H1 (cell line): ENCODE measurements around the gene MLN. TPM values are rescaled to one million over a fixed set of nuclear protein-coding genes. Genes with fewer than 3 reads are reported as not detected.

Experiments used
- CTCF ChIA-PET: fragments of 300-600 bp; sonication (Branson Sonifier 250); formaldehyde crosslinking; loops from one replicate; lab custom pipeline; 2021; ENCODE audit not compliant: partially characterized antibody; lab: Charles Lee
- POLR2A ChIA-PET: fragments of 300-600 bp; sonication (Branson Sonifier 250); formaldehyde crosslinking; loops from one replicate; lab custom pipeline; 2021; ENCODE audit warnings: inconsistent platforms; ENCODE audit not compliant: partially characterized antibody; lab: Charles Lee
- DNase-seq, 2 experiments: peaks; one replicate each; pipeline versions ENCODE4 v3.0.0 to v3.0.0-alpha.2; 2010 to 2022; ENCODE audit warnings: low spot score in 2 of 2, low read depth in 1 of 2, mixed read lengths in 1 of 2
- FAIRE-seq: peaks from 2 replicates; lab custom pipeline; 2011; peaks lifted over from hg19 to GRCh38; lab: Jason Lieb, UNC
- H2AFZ ChIP-seq: 2 replicates; pipeline ENCODE4 v1.8.1; 2012; ENCODE audit warnings: low read length, inconsistent platforms
- H2AK5ac ChIP-seq: 2 replicates; pipeline ENCODE4 v1.6.1; 2013; ENCODE audit warnings: low read depth, low read length
- H2BK120ac ChIP-seq: replicated peaks from 2 replicates; pipeline ENCODE3; 2013; ENCODE audit warnings: low read depth, low read length, inconsistent platforms
- H2BK12ac ChIP-seq: 2 replicates; pipeline ENCODE4 v1.6.1; 2013; ENCODE audit warnings: low read depth, low read length
- H2BK15ac ChIP-seq: 2 replicates; pipeline ENCODE4 v1.6.1; 2013; ENCODE audit warnings: low read length
- H2BK20ac ChIP-seq: 2 replicates; pipeline ENCODE4 v1.6.1; 2013; ENCODE audit warnings: low read length
- H2BK5ac ChIP-seq: 2 replicates; pipeline ENCODE4 v1.6.1; 2013; ENCODE audit warnings: low read depth, low read length
- H3K14ac ChIP-seq: 2 replicates; pipeline ENCODE4 v1.6.1; 2013; ENCODE audit warnings: inconsistent platforms; ENCODE audit not compliant: insufficient read length
- H3K18ac ChIP-seq: 2 replicates; pipeline ENCODE4 v1.6.1; 2013; ENCODE audit warnings: low read length; ENCODE audit errors: extremely low read depth
- H3K23ac ChIP-seq: 2 replicates; pipeline ENCODE4 v1.6.1; 2013; ENCODE audit warnings: inconsistent platforms; ENCODE audit not compliant: insufficient read length
- H3K23me2 ChIP-seq: 2 replicates; pipeline ENCODE4 v1.6.1; 2013; ENCODE audit warnings: low read depth, low read length
- H3K27ac ChIP-seq: 2 replicates; pipeline ENCODE4 v1.6.1; 2011; ENCODE audit warnings: low read depth, low read length, inconsistent platforms
- H3K27me3 ChIP-seq, 4 experiments: replicated peaks in 1 of 4; 1 replicate in 1 of 4; 2 replicates in 3 of 4; pipeline versions ENCODE4 v1.6.1 to v1.8.1; 2011 to 2013; ENCODE audit warnings: low read length in 3 of 4, mild to moderate bottlenecking in 3 of 4, inconsistent platforms in 2 of 4, mixed read lengths in 2 of 4, moderate library complexity in 1 of 4; ENCODE audit not compliant: control insufficient read depth in 3 of 4, insufficient read depth in 3 of 4; ENCODE audit errors: extremely low read depth in 1 of 4
- H3K36me3 ChIP-seq, 4 experiments: 2 replicates each; pipeline versions ENCODE4 v1.6.1 to v1.8.1; 2011 to 2013; ENCODE audit warnings: mild to moderate bottlenecking in 4 of 4, low read length in 3 of 4, moderate library complexity in 2 of 4, control low read depth in 1 of 4, inconsistent platforms in 1 of 4; ENCODE audit not compliant: insufficient read depth in 4 of 4, control insufficient read depth in 2 of 4
- H3K4ac ChIP-seq: replicated peaks from 2 replicates; pipeline ENCODE3; 2013; ENCODE audit warnings: low read length, low read depth, mixed read lengths, inconsistent platforms; ENCODE audit not compliant: insufficient read length
- H3K4me1 ChIP-seq, 4 experiments: replicated peaks in 1 of 4; 1 replicate in 1 of 4; 2 replicates in 3 of 4; pipeline versions ENCODE4 v1.6.1 to v1.8.1; 2011 to 2013; ENCODE audit warnings: low read length in 3 of 4, inconsistent platforms in 2 of 4, mixed read lengths in 1 of 4; ENCODE audit not compliant: insufficient read depth in 4 of 4, control insufficient read depth in 3 of 4
- H3K4me2 ChIP-seq, 2 experiments: 2 replicates each; pipeline versions ENCODE4 v1.6.1 to v1.8.1; 2011 to 2013; ENCODE audit warnings: low read depth in 2 of 2, low read length in 2 of 2, control low read depth in 1 of 2, inconsistent platforms in 1 of 2, mild to moderate bottlenecking in 1 of 2; ENCODE audit not compliant: insufficient read depth in 1 of 2
- H3K4me3 ChIP-seq, 4 experiments: fragments of 200-600, 300-600 bp in 1 of 4; sonication (generic), shearing (Covaris generic), sonication (Bioruptor Twin) in 1 of 4; 2 replicates each; pipeline versions ENCODE4 v1.5.1 to v1.8.1; 2011 to 2016; ENCODE audit warnings: low read length in 4 of 4, low read depth in 3 of 4, control low read depth in 2 of 4, inconsistent platforms in 2 of 4, mild to moderate bottlenecking in 2 of 4, mixed read lengths in 1 of 4, moderate library complexity in 1 of 4; ENCODE audit not compliant: insufficient read depth in 2 of 4; ENCODE audit errors: extremely low read depth in 1 of 4
- H3K56ac ChIP-seq: replicated peaks from 2 replicates; pipeline ENCODE3; 2013; ENCODE audit warnings: low read depth, mild to moderate bottlenecking, mixed read lengths, low read length, inconsistent platforms; ENCODE audit not compliant: insufficient read length
- H3K79me1 ChIP-seq: 2 replicates; pipeline ENCODE4 v1.6.1; 2013; ENCODE audit warnings: low read depth, low read length, control low read depth
- H3K79me2 ChIP-seq, 2 experiments: 2 replicates each; pipeline versions ENCODE4 v1.6.1 to v1.8.1; 2012 to 2013; ENCODE audit warnings: low read length in 2 of 2, mild to moderate bottlenecking in 2 of 2, inconsistent platforms in 1 of 2; ENCODE audit not compliant: insufficient read depth in 2 of 2, control insufficient read depth in 1 of 2
- H3K9ac ChIP-seq, 4 experiments: replicated peaks in 1 of 4; 1 replicate in 1 of 4; 2 replicates in 3 of 4; pipeline versions ENCODE4 v1.6.1 to v1.8.1; 2011 to 2013; ENCODE audit warnings: low read depth in 3 of 4, low read length in 3 of 4, control low read depth in 2 of 4, mild to moderate bottlenecking in 2 of 4, moderate library complexity in 2 of 4, inconsistent platforms in 1 of 4; ENCODE audit errors: extremely low read depth in 1 of 4
- H3K9me3 ChIP-seq, 2 experiments: 2 replicates each; pipeline versions ENCODE4 v1.6.1 to v1.8.1; 2012 to 2013; ENCODE audit warnings: mild to moderate bottlenecking in 2 of 2, moderate library complexity in 2 of 2, control low read depth in 1 of 2, inconsistent platforms in 1 of 2, low read depth in 1 of 2, low read length in 1 of 2, mixed read lengths in 1 of 2; ENCODE audit not compliant: insufficient read depth in 2 of 2
- H4K20me1 ChIP-seq, 2 experiments: replicated peaks in 1 of 2; 2 replicates each; pipeline versions ENCODE3 to v1.8.1; 2011 to 2013; ENCODE audit warnings: inconsistent platforms in 2 of 2, low read length in 2 of 2, mild to moderate bottlenecking in 1 of 2; ENCODE audit not compliant: insufficient read depth in 2 of 2, control insufficient read depth in 1 of 2
- H4K5ac ChIP-seq: 2 replicates; pipeline ENCODE4 v1.6.1; 2013; ENCODE audit warnings: low read length, low read depth, mixed read lengths, inconsistent platforms; ENCODE audit not compliant: insufficient read length
- H4K8ac ChIP-seq: 2 replicates; pipeline ENCODE4 v1.8.0; 2013; ENCODE audit warnings: mild to moderate bottlenecking, moderate library complexity, low read length, inconsistent platforms; ENCODE audit not compliant: insufficient read depth; ENCODE audit errors: extremely low read depth
- H4K91ac ChIP-seq: replicated peaks from 2 replicates; pipeline ENCODE3; 2013; ENCODE audit warnings: low read length, mixed read lengths, inconsistent platforms; ENCODE audit not compliant: insufficient read length
- E2F6 ChIP-seq: IDR thresholded peaks from 2 replicates; pipeline ENCODE4 v1.6.1; 2012; ENCODE audit warnings: inconsistent platforms
- ZNF274 ChIP-seq: IDR thresholded peaks from 2 replicates; pipeline ENCODE4 v1.7.0; 2012; ENCODE audit warnings: low read length, borderline replicate concordance; ENCODE audit errors: extremely low read depth
- WGBS, 2 experiments: shearing (Covaris generic) in 1 of 2; methylation state at CpG; one replicate each; pipeline versions ENCODE4 v1.1.6 to v1.1.7; 2013 to 2015; ENCODE audit warnings: low lambda C conversion rate in 2 of 2, mixed read lengths in 2 of 2, inconsistent platforms in 1 of 2, low coverage in 1 of 2, missing lambda C conversion rate in 1 of 2; ENCODE audit not compliant: insufficient replicate concordance in 2 of 2, insufficient coverage in 1 of 2, insufficient read length in 1 of 2; ENCODE audit errors: extremely low coverage in 1 of 2, missing lambda C conversion rate in 1 of 2; 5-methylcytosine and 5-hydroxymethylcytosine counted together
- polyA plus RNA-seq, 7 experiments: library from polyadenylated mRNA; depleted of rRNA in 3 of 7; stranded (reverse) in 5 of 7; unstranded in 2 of 7; fragments of >200 nt in 5 of 7; fragments of 200-250 nt in 2 of 7; gene quantifications; 1 replicate in 5 of 7; 2 replicates in 1 of 7; 4 replicates in 1 of 7; pipeline versions ENCODE4 v1.2.1 to v1.2.3, GENCODE V29; 2011 to 2013; ENCODE audit warnings: missing spikeins in 2 of 7, mixed read lengths in 2 of 7
- total RNA-seq: library from RNA; stranded (reverse); fragmentation: NEBNext Ultra II Directional; extraction: Animal tissue kit (Norgen Biotek cat#: 25700); gene quantifications from 2 replicates; pipeline ENCODE4 v1.2.1, GENCODE V29; 2021

The MLN gene
- total and polyA plus RNA-seq, 2 of the 8 experiments (the other 6 are each of a cell fraction or from before 2014, with no cell fraction given) = not detected

DNA sequence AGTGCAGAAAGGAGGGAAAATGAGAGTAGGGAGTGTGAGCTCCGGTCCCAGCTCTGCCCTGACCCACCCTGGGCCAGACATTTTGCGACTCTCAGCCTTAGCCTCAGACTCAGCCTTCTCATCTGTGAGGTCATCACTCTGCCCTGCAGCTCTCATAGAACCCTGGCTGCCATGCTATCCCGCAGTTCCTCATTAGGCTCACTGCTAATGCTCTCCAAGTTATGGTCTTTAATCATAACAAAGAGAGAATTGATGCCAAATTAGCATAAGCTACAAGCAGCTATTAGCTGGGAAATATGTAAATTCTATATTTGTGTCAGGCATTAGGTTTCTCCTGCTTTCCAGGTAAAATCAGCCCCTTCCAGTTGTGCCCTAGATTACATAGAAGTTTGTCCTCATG, 46.5 kb upstream of the MLN start:
- Histone ChIP-seq H4K91ac (no peak overlapping the region), H2BK12ac (no peak overlapping the region), H3K9ac (no peak overlapping the region), H3K79me1 (no peaks in the 10 kb centered on the region), H3K4ac (no peak overlapping the region), H3K27ac (no peak overlapping the region), H4K8ac (no peak overlapping the region), H3K79me2 (no peaks in the 10 kb centered on the region), H3K18ac (no peak overlapping the region), H4K5ac (no peak overlapping the region), H3K23ac (no peak overlapping the region), H3K9me3 (no peaks in the 10 kb centered on the region), H3K4me2 (no peak overlapping the region), H3K4me3 (no peak overlapping the region), H2BK120ac (no peak overlapping the region), H2AFZ (no peak overlapping the region), H2BK20ac (no peak overlapping the region), H2BK5ac (no peak overlapping the region), H3K27me3 (no peaks in the 10 kb centered on the region), H3K4me1 (peaks cover 0 to 5% (median 2%) of the 10 kb centered on the region in 4 experiments; a peak in 4 of 7 replicates), H2AK5ac (no peak overlapping the region), H3K36me3 (no peaks in the 10 kb centered on the region)
- 79% methylated on average over 3 of the region's 3 CpGs; no CpG with 5 or more reads in 1 of the 2 experiments for WGBS, 2 experiments
- ChIA-PET POLR2A (interaction anchor here (0.6 kb wide), 1 partner anchor 119 kb away, joined by 3 read pairs; no protein-coding TSS in a partner anchor), CTCF (interaction anchor here (0.6 to 11.6 kb wide), 28 partner anchors 8 to 213 kb away, joined by 3 to 87 read pairs (median 4); no protein-coding TSS in a partner anchor)
- FAIRE-seq = no peak
- TF ChIP-seq ZNF274 (no peak), E2F6 (no peak)
- TF ChIP-seq, all 59 proteins: peak for 0
- no peak for DNase-seq
- Histone ChIP-seq H3K23me2 (no peaks in the 10 kb centered on the region), H4K20me1 (no peaks in the 10 kb centered on the region), H3K14ac (no peak overlapping the region), H2BK15ac (no peak overlapping the region; the same call in 1 of the 2 replicates), H3K56ac (no peak overlapping the region)
